GM19328 (cell line): ENCODE data around the gene PC.
"Not testable (repeated sequence)": the region's sequence is repeated elsewhere in the genome, so short reads cannot be mapped to it uniquely, and the experiment has no call there.

Source experiments
- ATAC-seq: cut with Tn5 transposase; IDR thresholded peaks from one replicate; pipeline ENCODE4 v1.9.1; 2021; ENCODE audit warnings: mild to moderate bottlenecking, moderate library complexity; ENCODE audit not compliant: unreplicated experiment

PC gene

DNA sequence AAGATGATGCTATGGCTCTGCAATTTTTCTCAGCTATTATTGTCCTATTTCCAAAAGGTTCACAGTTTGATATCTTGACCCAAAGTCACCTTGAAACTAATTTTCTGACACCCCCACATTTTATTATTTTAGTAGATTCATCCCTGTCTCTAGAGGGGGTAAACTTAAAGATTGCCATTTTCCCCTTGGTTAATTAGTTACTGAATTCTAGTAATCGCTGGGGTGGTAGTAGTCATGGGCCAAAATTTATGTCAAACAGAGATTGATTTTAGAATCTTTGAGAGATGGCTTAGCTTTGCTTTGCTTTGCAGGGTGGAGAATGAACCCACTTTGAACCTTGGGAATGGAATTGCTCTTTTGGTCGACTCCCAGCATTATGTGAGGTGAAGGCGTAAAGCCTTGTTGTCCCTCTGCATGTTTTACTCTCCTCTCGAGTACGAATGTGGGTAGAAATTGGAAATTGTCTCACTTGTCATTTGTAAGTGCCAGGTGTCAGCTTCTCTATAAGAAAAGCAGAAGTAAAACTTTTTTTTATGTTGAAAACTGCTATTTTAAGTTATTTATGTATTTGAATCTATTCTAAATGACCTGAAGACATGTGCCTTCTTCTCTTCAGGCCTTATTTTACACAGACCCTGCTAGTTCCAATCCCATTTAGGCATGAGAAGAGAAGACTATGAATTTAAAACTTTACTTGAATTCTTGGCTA lies 157.3 kb downstream of the PC start:
- ATAC-seq, result no peak

DNA sequence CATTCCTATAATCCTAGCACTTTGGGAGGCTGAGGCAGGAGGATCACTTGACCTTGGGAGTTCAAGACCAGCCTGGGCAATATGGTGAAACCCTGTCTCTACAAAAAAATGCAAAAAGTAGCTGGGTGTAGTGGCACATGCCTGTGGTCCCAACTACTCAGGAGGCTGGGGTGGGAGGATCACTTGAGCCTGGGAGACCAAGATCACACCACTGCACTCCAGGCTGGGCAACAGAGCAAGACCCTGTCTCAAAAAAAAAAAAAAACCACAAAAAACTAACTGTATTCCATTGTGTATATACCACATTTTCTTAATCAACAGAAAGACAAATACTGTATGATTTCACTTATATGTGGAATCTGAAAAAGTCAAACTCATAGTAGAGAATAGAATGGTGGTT lies 158.4 kb downstream of the PC start:
- ATAC-seq, result not testable (repeated sequence)
